Testis (tissue), 3 donors: ENCODE results near the gene FAM131C. TPM values are rescaled to one million over a fixed set of nuclear protein-coding genes. Genes with fewer than 3 reads are reported as not detected.

Experiments
- DNase-seq: peaks from one replicate; pipeline ENCODE4 v3.0.0-alpha.2; 2019
- H3K27ac ChIP-seq, 2 donors: fragments of 200-600 bp; sonication (generic); one replicate each; pipeline ENCODE4 v1.5.1; 2019
- H3K27me3 ChIP-seq: fragments of 200-600 bp; sonication (generic); one replicate; pipeline ENCODE4 v1.5.1; 2019
- H3K36me3 ChIP-seq: fragments of 200-600 bp; sonication (generic); one replicate; pipeline ENCODE4 v1.5.1; 2017; ENCODE audit warnings: low read depth; ENCODE audit errors: missing control alignments
- H3K4me1 ChIP-seq: fragments of 200-600 bp; sonication (generic); one replicate; pipeline ENCODE4 v1.5.1; 2019
- H3K4me3 ChIP-seq, 2 donors: fragments of 200-600 bp; sonication (generic); one replicate each; pipeline ENCODE4 v1.5.1; 2017 to 2019
- H3K9me3 ChIP-seq: fragments of 200-600 bp; sonication (generic); one replicate; pipeline ENCODE4 v1.5.1; 2017
- POLR2A ChIP-seq: fragments of 450-650 bp; IDR thresholded peaks from one replicate; pipeline ENCODE4 v1.6.1; 2017; ENCODE audit warnings: antibody characterized with exemption, mild to moderate bottlenecking, moderate library complexity
- WGBS, 2 donors: methylation state at CpG; one replicate each; pipeline ENCODE4 v1.1.5; 2018; 5-methylcytosine and 5-hydroxymethylcytosine counted together
- intact Hi-C: fragments of 100-400 bp; cut with DNase I; formaldehyde crosslinking; loops from one replicate; pipeline ENCODE4 v1.15.1; 2023; ENCODE audit warnings: low total_unique reads
- polyA plus RNA-seq: library from polyadenylated mRNA; stranded (reverse); fragments of 350-450 nt; fragmentation: Illumina TruSeq; extraction: RNeasy Lipid Tissue Mini Kit (QIAGEN cat#74804); gene quantifications from one replicate; pipeline ENCODE4 v1.2.3, GENCODE V29; 2014; ENCODE audit warnings: low read depth, low replicate concordance; ENCODE audit not compliant: insufficient read depth
- total RNA-seq, 2 donors: library from RNA; depleted of rRNA; stranded (reverse); fragments of >200 nt; gene quantifications; one replicate each; pipeline ENCODE4 v1.2.3, GENCODE V29; 2016
- TF ChIP-seq, protein P1 (sequence below), 3 experiments: fragments of 450-650 bp in 2 of 3; fragments of 200-600 bp in 1 of 3; sonication (generic) in 1 of 3; IDR thresholded peaks; one replicate each; pipeline ENCODE4 v1.5.1; 2016 to 2019; ENCODE audit warnings: antibody characterized with exemption in 3 of 3, mild to moderate bottlenecking in 2 of 3, moderate library complexity in 1 of 3

Gene FAM131C
- total and polyA plus RNA-seq, 3 donors from 2014 or later, result 0.42 to 1.2 (median 0.87) TPM

DNA sequence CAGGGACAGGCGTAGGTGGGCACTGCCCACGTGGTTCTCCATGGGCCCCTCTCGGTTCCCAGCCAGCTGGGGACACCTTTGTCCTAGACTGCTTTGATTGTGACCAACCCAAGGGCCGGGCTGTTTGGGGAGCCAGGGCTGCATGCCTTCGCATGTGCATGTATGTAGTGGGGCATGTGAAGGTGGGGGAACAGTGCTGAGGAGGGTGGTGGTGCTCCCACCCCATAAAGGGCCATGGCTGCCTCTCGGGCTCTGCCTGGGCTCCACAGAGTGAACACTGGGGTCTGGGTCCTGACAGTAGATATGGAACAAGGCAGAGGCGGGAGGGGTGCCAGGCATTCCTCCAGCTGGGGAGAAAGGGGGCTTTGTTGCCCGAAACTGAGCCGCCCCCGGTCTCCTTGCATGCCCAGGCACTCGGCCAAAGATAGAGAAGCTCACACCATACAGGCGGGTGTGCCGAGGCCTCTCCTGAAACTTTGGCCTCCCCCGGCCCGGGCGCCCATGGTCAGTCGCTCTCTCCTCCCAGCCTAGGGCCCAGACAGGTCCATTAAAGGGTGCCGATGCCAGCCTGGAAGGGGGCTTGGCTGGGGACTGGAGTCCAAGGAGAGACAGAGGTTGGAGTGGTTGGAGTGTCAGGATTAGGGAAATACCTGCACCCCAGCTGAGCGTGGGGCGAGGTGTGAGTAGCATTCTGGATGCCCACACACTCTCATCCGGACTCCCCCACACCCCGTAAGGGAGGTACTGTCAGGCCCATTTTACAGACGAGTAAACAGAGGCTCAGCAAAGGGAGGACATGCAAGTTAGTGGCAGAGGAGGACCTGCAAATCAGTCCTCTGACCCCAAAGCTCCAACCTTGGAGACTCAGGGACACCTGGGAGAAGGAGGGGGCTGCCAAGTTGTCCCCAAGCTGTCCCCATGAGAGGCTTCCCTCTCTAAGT is 41.3 kb upstream of the FAM131C start:
- 68 to 91% methylated on average over 15 to 23 of the region's 23 CpGs for WGBS, 2 donors
- Histone ChIP-seq H3K4me1 (peaks cover 25% of the 10 kb centered on the region), H3K27ac (no peak overlapping the region), H3K4me3 (no peak overlapping the region), H3K27me3 (no peaks in the 10 kb centered on the region), H3K36me3 (no peaks in the 10 kb centered on the region), H3K9me3 (no peaks in the 10 kb centered on the region)
- TF ChIP-seq POLR2A, result no peak
- TF ChIP-seq, protein P1, sequence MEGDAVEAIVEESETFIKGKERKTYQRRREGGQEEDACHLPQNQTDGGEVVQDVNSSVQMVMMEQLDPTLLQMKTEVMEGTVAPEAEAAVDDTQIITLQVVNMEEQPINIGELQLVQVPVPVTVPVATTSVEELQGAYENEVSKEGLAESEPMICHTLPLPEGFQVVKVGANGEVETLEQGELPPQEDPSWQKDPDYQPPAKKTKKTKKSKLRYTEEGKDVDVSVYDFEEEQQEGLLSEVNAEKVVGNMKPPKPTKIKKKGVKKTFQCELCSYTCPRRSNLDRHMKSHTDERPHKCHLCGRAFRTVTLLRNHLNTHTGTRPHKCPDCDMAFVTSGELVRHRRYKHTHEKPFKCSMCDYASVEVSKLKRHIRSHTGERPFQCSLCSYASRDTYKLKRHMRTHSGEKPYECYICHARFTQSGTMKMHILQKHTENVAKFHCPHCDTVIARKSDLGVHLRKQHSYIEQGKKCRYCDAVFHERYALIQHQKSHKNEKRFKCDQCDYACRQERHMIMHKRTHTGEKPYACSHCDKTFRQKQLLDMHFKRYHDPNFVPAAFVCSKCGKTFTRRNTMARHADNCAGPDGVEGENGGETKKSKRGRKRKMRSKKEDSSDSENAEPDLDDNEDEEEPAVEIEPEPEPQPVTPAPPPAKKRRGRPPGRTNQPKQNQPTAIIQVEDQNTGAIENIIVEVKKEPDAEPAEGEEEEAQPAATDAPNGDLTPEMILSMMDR (IDR thresholded peaks at IDR 0.05), result no peak
- intact Hi-C loops, result no loop called here
- peak; percentile 45 for DNase-seq

DNA sequence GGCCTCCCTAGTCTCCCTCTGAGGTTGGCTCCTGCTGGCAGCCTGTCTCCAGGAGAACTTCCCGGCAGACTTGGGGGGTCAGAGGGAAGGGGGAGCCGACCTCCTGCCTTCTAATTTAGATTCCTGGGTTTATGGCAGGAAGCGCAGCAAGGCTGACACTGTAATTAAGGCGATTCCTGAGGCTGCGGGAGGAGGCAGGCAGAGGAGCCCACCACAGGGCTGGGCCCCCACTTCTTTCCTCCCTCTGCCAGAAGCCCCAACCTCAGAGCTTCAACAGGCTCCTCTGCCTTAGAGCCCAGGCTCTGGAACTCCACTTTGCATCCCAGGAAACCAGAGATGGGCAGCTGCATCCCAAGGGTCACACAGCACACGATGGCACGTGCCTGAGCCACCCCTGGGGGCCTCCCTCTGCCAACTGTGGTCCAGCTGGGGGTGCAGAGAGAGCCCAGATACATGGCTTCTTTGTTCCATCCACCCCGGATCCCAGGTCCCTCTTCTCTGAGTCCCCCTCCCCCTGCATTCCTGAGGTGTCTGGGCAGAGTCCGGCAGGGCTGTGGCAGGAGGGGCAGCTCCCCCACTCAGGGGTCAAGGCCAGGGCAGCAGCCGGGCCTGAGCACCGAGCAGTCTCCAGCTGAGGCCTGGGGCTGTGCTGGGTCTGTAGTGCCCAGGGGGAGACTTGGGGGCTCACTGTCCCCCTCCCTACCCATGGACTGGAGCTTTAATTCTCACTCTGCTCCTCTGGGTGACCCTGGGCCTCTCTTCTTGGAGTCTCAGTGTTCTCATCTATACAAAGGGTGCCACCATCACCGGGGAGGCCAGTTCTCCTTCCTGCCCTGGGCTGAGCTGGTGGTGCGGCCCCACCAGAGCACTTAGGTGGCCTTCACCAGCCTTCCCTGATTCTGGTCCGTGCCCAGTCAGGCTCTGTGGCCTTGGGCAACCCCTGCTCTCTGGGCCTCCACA is 39.4 kb upstream of the FAM131C start:
- H3K4me1 ChIP-seq, result peaks cover 25% of the 10 kb centered on the region
- WGBS, 2 donors, result 45 to 65% methylated on average over 7 to 14 of the region's 14 CpGs

DNA sequence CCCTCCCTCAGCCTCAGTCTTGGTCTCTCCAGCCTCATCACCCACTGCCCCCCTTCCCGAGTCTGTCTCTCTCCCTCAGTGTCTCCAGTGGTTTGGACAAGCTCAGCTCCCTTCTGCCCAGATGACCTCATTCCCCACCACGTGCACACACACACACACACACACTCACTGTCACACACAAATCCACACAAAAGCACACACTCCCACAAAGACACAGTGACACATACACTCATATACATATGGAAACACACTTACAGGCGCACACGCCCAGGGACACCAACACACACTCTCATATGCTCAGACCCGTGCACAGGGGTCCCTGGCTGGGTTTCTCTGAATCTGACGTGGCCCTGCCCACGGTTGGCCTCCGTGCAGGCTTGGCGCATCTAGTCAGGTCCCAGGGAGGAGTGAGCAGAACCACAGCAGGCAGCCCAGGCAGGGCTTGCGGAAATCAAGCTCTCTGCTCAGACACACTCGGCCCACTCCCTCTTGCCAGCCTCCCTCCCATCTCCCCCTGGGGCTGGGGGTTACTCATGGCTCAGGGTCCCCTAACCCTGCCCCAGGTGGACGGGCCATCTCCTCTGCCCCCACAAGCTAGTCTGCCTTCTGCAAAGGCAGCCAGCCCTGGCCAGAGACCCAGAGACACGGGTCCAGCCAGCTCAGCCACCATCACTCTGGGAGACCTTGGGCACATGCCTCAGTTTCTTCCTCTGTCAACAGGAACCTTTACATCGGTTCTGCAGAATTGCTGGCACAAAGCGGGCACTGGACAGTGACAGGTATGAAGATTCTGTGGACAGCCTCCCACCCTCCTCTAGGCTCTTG is 38.5 kb upstream of the FAM131C start:
- Histone ChIP-seq H3K4me3 (no peak overlapping the region), H3K36me3 (no peaks in the 10 kb centered on the region), H3K4me1 (peaks cover 25% of the 10 kb centered on the region), H3K9me3 (no peaks in the 10 kb centered on the region), H3K27ac (peak overlapping the region in 1 of 2 donors; percentile 8), H3K27me3 (no peaks in the 10 kb centered on the region)
- 58 to 77% methylated on average over 14 to 15 of the region's 15 CpGs for WGBS, 2 donors
- peak; percentile 75 for DNase-seq
- TF ChIP-seq, protein P1 (IDR thresholded peaks at IDR 0.05), result no peak
- no peak for TF ChIP-seq POLR2A
- intact Hi-C loops, result no loop called here

More for the DNA sequence above, 39.4 kb upstream of the FAM131C start:
- intact Hi-C loops, result no loop called here
- Histone ChIP-seq H3K4me3 (no peak overlapping the region), H3K27me3 (no peaks in the 10 kb centered on the region), H3K9me3 (no peaks in the 10 kb centered on the region), H3K36me3 (no peaks in the 10 kb centered on the region), H3K27ac (peak overlapping the region in 1 of 2 donors; percentile 8)
- TF ChIP-seq POLR2A, result no peak
- TF ChIP-seq, protein P1 (IDR thresholded peaks at IDR 0.05), result no peak
- peak; percentile 71 for DNase-seq

DNA sequence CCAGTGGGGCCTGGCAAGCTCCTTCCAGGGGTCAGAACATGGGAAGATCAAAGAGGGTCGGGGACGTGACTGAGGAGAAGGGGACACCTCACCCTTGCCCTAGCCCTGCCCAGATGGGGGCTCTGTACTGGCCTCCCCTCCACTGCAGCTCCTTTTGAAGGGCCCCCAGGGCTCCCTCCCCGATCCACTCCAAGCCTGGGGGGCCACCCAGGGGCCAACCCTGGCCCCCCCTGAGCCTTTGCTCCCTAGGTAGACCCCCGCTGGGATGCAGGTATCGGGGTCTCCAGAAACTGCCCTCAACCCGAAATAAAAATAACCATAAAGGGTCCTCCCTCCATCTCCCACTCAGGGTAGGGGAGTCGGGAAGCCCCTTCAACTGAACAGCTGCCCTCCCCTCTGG is 37.4 kb upstream of the FAM131C start:
- peaks cover 25% of the 10 kb centered on the region for H3K4me1 ChIP-seq
- TF ChIP-seq, protein P1 (IDR thresholded peaks at IDR 0.05), result no peak
- no peak for TF ChIP-seq POLR2A
- H3K27me3 ChIP-seq, result no peaks in the 10 kb centered on the region
- H3K9me3 ChIP-seq, result no peaks in the 10 kb centered on the region
- intact Hi-C loops, result no loop called here
- H3K27ac ChIP-seq, result no peak overlapping the region
- DNase-seq, result no peak
- no peaks in the 10 kb centered on the region for H3K36me3 ChIP-seq
- H3K4me3 ChIP-seq, result no peak overlapping the region
- WGBS, 2 donors, result 93% methylated on average over 6 to 7 of the region's 7 CpGs
